SU-DHL-6 (cell line): ENCODE results near the gene PCGF1.

ENCODE experiments used
- H2AFZ ChIP-seq: fragments of 200-600 bp; sonication (generic); 2 replicates; pipeline ENCODE4 v1.6.1; 2014; ENCODE audit warnings: low read depth, mild to moderate bottlenecking, moderate library complexity, mixed read lengths, antibody characterized with exemption, low read length; ENCODE audit not compliant: severe bottlenecking
- H3F3A ChIP-seq: fragments of 200-600 bp; shearing (Covaris generic); 2 replicates; pipeline ENCODE4 v1.6.0; 2016; ENCODE audit warnings: antibody characterized with exemption, mild to moderate bottlenecking; ENCODE audit not compliant: insufficient read depth
- H3K27ac ChIP-seq: fragments of 200-600 bp; sonication (generic); 2 replicates; pipeline ENCODE4 v1.5.1; 2016; ENCODE audit warnings: low read depth, mild to moderate bottlenecking, low read length, moderate library complexity, mixed read lengths
- H3K27me3 ChIP-seq: fragments of 200-600 bp; sonication (generic), shearing (Covaris generic); 2 replicates; pipeline ENCODE4 v1.6.0; 2014; ENCODE audit warnings: mild to moderate bottlenecking, low read length
- H3K36me3 ChIP-seq: fragments of 200-600 bp; sonication (generic); 2 replicates; pipeline ENCODE4 v1.6.1; 2014; ENCODE audit warnings: mild to moderate bottlenecking, low read length, mixed read lengths
- H3K4me2 ChIP-seq: fragments of 300-600, 200-600 bp; shearing (Covaris generic), sonication (generic); 2 replicates; pipeline ENCODE4 v1.6.0; 2014; ENCODE audit warnings: low read length, low read depth, mild to moderate bottlenecking; ENCODE audit not compliant: poor library complexity, severe bottlenecking
- H3K4me3 ChIP-seq: fragments of 200-600 bp; sonication (generic); 2 replicates; pipeline ENCODE4 v1.5.1; 2014; ENCODE audit warnings: antibody characterized with exemption, low read length, mild to moderate bottlenecking, mixed read lengths; ENCODE audit not compliant: insufficient read depth, poor library complexity, severe bottlenecking
- H3K79me2 ChIP-seq: fragments of 200-600 bp; sonication (generic); 2 replicates; pipeline ENCODE4 v1.6.1; 2014; ENCODE audit warnings: mild to moderate bottlenecking, low read length, moderate library complexity; ENCODE audit not compliant: insufficient read depth
- H3K9ac ChIP-seq: fragments of 200-600 bp; sonication (generic); 2 replicates; pipeline ENCODE4 v1.7.0; 2014; ENCODE audit warnings: mild to moderate bottlenecking, low read length
- H3K9me2 ChIP-seq: fragments of 200-600 bp; sonication (generic); replicated peaks from 2 replicates; pipeline ENCODE4 v1.6.1; 2014; ENCODE audit warnings: low read length; ENCODE audit not compliant: insufficient read depth
- H3K9me3 ChIP-seq: fragments of 200-600 bp; sonication (generic); 2 replicates; pipeline ENCODE4 v1.6.1; 2014; ENCODE audit warnings: low read length, mixed read lengths; ENCODE audit not compliant: insufficient read depth
- H4K20me1 ChIP-seq: fragments of 200-600 bp; sonication (generic); 2 replicates; pipeline ENCODE4 v1.6.1; 2014; ENCODE audit warnings: low read depth, mild to moderate bottlenecking, antibody characterized with exemption, low read length, moderate library complexity, mixed read lengths
- CTCF ChIP-seq: fragments of 200-600 bp; sonication (generic); IDR thresholded peaks from one replicate; pipeline ENCODE4 v1.5.1; 2017; ENCODE audit warnings: antibody characterized with exemption, mild to moderate bottlenecking, low read length, moderate library complexity; ENCODE audit not compliant: insufficient read depth, poor library complexity, severe bottlenecking
- EZH2phosphoT487 ChIP-seq: fragments of 200-600 bp; sonication (generic), shearing (Covaris generic); conservative IDR thresholded peaks from 2 replicates; pipeline ENCODE4 v1.6.1; 2018; ENCODE audit warnings: mild to moderate bottlenecking, antibody characterized with exemption, low read length, moderate library complexity, mixed read lengths

Gene PCGF1

GRCh38 chr2:74526649-74527230, 19.2 kb upstream of the PCGF1 start:
- no peak overlapping the region for H3K9ac ChIP-seq

GRCh38 chr2:74525717-74526648, 18.5 kb upstream of the PCGF1 start, which contains the start of gene DQX1:
Gene DQX1 (minus strand): TSS chr2:74526231. CDS start chr2:74525729, 502 bp downstream.
- no peaks in the 10 kb centered on the region for H3K9me2 ChIP-seq
- no peak for TF ChIP-seq CTCF
- no peak within 1 kb of the TSS for H3K27ac ChIP-seq
- 0 out of 2 replicates have a peak, but pooled peaks cover 6% of the 10 kb centered on the region for H3F3A ChIP-seq
- peaks cover 23% of the 10 kb centered on the region for H3K79me2 ChIP-seq
- no peaks in the 10 kb centered on the region for H3K27me3 ChIP-seq
- no peaks in the 10 kb centered on the region for H3K9me3 ChIP-seq
- H3K36me3 ChIP-seq = peaks cover 11% of the 10 kb centered on the region
- H2AFZ ChIP-seq = no peak within 1 kb of the TSS
- no peak within 1 kb of the TSS for H3K4me2 ChIP-seq
- no peak within 1 kb of the TSS for H3K4me3 ChIP-seq
- no peak within 1 kb of the TSS for H3K9ac ChIP-seq
- H4K20me1 ChIP-seq = no peaks in the 10 kb centered on the region

More at GRCh38 chr2:74526649-74527230, 19.2 kb upstream of the PCGF1 start:
- Histone ChIP-seq H4K20me1 (no peaks in the 10 kb centered on the region), H3K36me3 (peaks cover 11% of the 10 kb centered on the region), H3K4me3 (no peak overlapping the region), H3K9me2 (no peaks in the 10 kb centered on the region), H3K27me3 (no peaks in the 10 kb centered on the region), H3K4me2 (no peak overlapping the region), H2AFZ (no peak overlapping the region), H3F3A (0 out of 2 replicates have a peak, but pooled peaks cover 6% of the 10 kb centered on the region), H3K27ac (no peak overlapping the region), H3K79me2 (peaks cover 23% of the 10 kb centered on the region), H3K9me3 (no peaks in the 10 kb centered on the region)
- TF ChIP-seq CTCF = no peak
- TF ChIP-seq EZH2phosphoT487 = no peak

GRCh38 chr2:74524955-74525716, 17.6 kb upstream of the PCGF1 start:
- no peak overlapping the region for H3K9ac ChIP-seq
- H2AFZ ChIP-seq = no peak overlapping the region
- H3K4me2 ChIP-seq = no peak overlapping the region
- no peaks in the 10 kb centered on the region for H3K27me3 ChIP-seq
- H3F3A ChIP-seq = 0 out of 2 replicates have a peak, but pooled peaks cover 6% of the 10 kb centered on the region
- no peaks in the 10 kb centered on the region for H3K9me3 ChIP-seq
- H3K4me3 ChIP-seq = no peak overlapping the region
- H3K79me2 ChIP-seq = peaks cover 21% of the 10 kb centered on the region
- H3K36me3 ChIP-seq = peaks cover 11% of the 10 kb centered on the region
- no peak for TF ChIP-seq CTCF
- no peak for TF ChIP-seq EZH2phosphoT487
- H4K20me1 ChIP-seq = no peaks in the 10 kb centered on the region
- H3K27ac ChIP-seq = no peak overlapping the region
- no peaks in the 10 kb centered on the region for H3K9me2 ChIP-seq
